GM23338 (cell line): ENCODE data around the gene RPH3AL. TPM values are rescaled to one million over a fixed set of nuclear protein-coding genes. Genes with fewer than 3 reads are reported as not detected.

Experiments
- ATAC-seq: fragments of 200-7000 bp; cut with Tn5 transposase; 3 replicates; pipeline ENCODE4 v1.9.1; 2020
- DNase-seq: peaks from one replicate; pipeline ENCODE4 v3.0.0-alpha.2; 2015; ENCODE audit warnings: low spot score
- H2AFZ ChIP-seq: fragments of 200-600 bp; sonication (generic); 2 replicates; pipeline ENCODE4 v1.8.0; 2016; ENCODE audit warnings: antibody characterized with exemption, mild to moderate bottlenecking, moderate library complexity
- H3F3A ChIP-seq: fragments of 200-600 bp; sonication (generic); replicated peaks from 2 replicates; pipeline ENCODE4 v1.8.0; 2017; ENCODE audit warnings: antibody characterized with exemption, mixed run types, low read depth
- H3K27ac ChIP-seq: fragments of 200-600 bp; sonication (generic); 2 replicates; pipeline ENCODE4 v1.6.1; 2016; ENCODE audit warnings: low read depth
- H3K27me3 ChIP-seq: fragments of 200-600 bp; sonication (generic); 2 replicates; pipeline ENCODE4 v1.8.0; 2016; ENCODE audit warnings: mild to moderate bottlenecking, mixed run types, moderate library complexity; ENCODE audit not compliant: insufficient read depth
- H3K36me3 ChIP-seq: fragments of 200-600 bp; sonication (generic); 2 replicates; pipeline ENCODE4 v1.8.0; 2016; ENCODE audit warnings: mild to moderate bottlenecking; ENCODE audit not compliant: insufficient read depth
- H3K4me1 ChIP-seq: fragments of 200-600 bp; sonication (generic); 2 replicates; pipeline ENCODE4 v1.8.0; 2016; ENCODE audit warnings: mild to moderate bottlenecking, moderate library complexity; ENCODE audit not compliant: insufficient read depth
- H3K4me2 ChIP-seq: fragments of 200-600 bp; sonication (generic); 2 replicates; pipeline ENCODE4 v1.7.1; 2017; ENCODE audit warnings: mixed run types
- H3K4me3 ChIP-seq: fragments of 200-600 bp; sonication (generic); 2 replicates; pipeline ENCODE4 v1.6.1; 2016; ENCODE audit warnings: mixed run types
- H3K79me2 ChIP-seq: fragments of 200-600 bp; sonication (generic); replicated peaks from 2 replicates; pipeline ENCODE4 v1.8.0; 2017; ENCODE audit warnings: mild to moderate bottlenecking; ENCODE audit not compliant: insufficient read depth
- H3K9me2 ChIP-seq: fragments of 200-600 bp; sonication (generic); 2 replicates; pipeline ENCODE4 v1.8.0; 2017; ENCODE audit not compliant: insufficient read depth
- H4K20me1 ChIP-seq: fragments of 200-600 bp; sonication (generic); replicated peaks from 2 replicates; pipeline ENCODE4 v1.8.0; 2017; ENCODE audit warnings: mild to moderate bottlenecking; ENCODE audit not compliant: insufficient read depth
- H3K27ac Mint-ChIP-seq: 2 replicates; pipeline ENCODE4 v1.8.0; 2020; ENCODE audit warnings: inconsistent platforms, mild to moderate bottlenecking, moderate library complexity, mixed read lengths
- H3K27me3 Mint-ChIP-seq: 3 replicates; pipeline ENCODE4 v1.8.0; 2022; ENCODE audit warnings: low read depth, mild to moderate bottlenecking, moderate library complexity, mixed read lengths, inconsistent platforms; ENCODE audit not compliant: insufficient read depth, poor library complexity
- H3K36me3 Mint-ChIP-seq: 3 replicates; pipeline ENCODE4 v1.8.0; 2021; ENCODE audit warnings: low read depth, mild to moderate bottlenecking, inconsistent platforms, moderate library complexity, mixed read lengths
- H3K4me1 Mint-ChIP-seq: 3 replicates; pipeline ENCODE4 v1.8.0; 2020; ENCODE audit warnings: mild to moderate bottlenecking, inconsistent platforms, mixed read lengths
- H3K4me3 Mint-ChIP-seq: 3 replicates; pipeline ENCODE4 v1.8.0; 2021; ENCODE audit warnings: moderate library complexity, mild to moderate bottlenecking, inconsistent platforms, mixed read lengths
- H3K9me3 Mint-ChIP-seq: 3 replicates; pipeline ENCODE4 v1.8.0; 2020; ENCODE audit warnings: moderate library complexity, mild to moderate bottlenecking, inconsistent platforms, mixed read lengths
- CTCF ChIP-seq, 2 experiments: fragments of 200-600 bp in 1 of 2; sonication (generic) in 1 of 2; conservative IDR thresholded peaks; 2 replicates each; pipeline versions ENCODE4 v1.5.1 to v1.6.1; 2016 to 2017; ENCODE audit warnings: antibody characterized with exemption in 2 of 2, low read depth in 2 of 2, mild to moderate bottlenecking in 2 of 2, moderate library complexity in 1 of 2
- ETS1 ChIP-seq: IDR thresholded peaks from 2 replicates; pipeline ENCODE4 v1.6.1; 2016; ENCODE audit warnings: antibody characterized with exemption
- EZH2 ChIP-seq: fragments of 200-600 bp; sonication (generic); IDR thresholded peaks from one replicate; pipeline ENCODE4 v1.8.0; 2017; ENCODE audit warnings: antibody characterized with exemption, mild to moderate bottlenecking, low read depth; ENCODE audit not compliant: unreplicated experiment
- EZH2phosphoT487 ChIP-seq: fragments of 200-600 bp; sonication (generic); IDR thresholded peaks from one replicate; pipeline ENCODE4 v1.8.1; 2018; ENCODE audit warnings: antibody characterized with exemption; ENCODE audit not compliant: unreplicated experiment
- JUNB ChIP-seq: IDR thresholded peaks from one replicate; pipeline ENCODE4 v1.6.1; 2016; ENCODE audit warnings: antibody characterized with exemption; ENCODE audit not compliant: unreplicated experiment
- NANOG ChIP-seq: IDR thresholded peaks from 2 replicates; pipeline ENCODE4 v1.6.1; 2016; ENCODE audit warnings: antibody characterized with exemption, borderline replicate concordance
- POLR2AphosphoS5 ChIP-seq: IDR thresholded peaks from 2 replicates; pipeline ENCODE4 v1.6.1; 2016; ENCODE audit warnings: antibody characterized with exemption, low read depth
- REST ChIP-seq: IDR thresholded peaks from one replicate; pipeline ENCODE4 v1.6.1; 2018; ENCODE audit warnings: antibody characterized with exemption; ENCODE audit not compliant: unreplicated experiment
- STAT1 ChIP-seq: IDR thresholded peaks from one replicate; pipeline ENCODE4 v1.6.1; 2016; ENCODE audit warnings: antibody characterized with exemption; ENCODE audit not compliant: unreplicated experiment
- ZNF114 ChIP-seq: fragments of 250-450 bp; sonication (Bioruptor Pico); IDR thresholded peaks from 2 replicates; pipeline ENCODE4 v1.5.0; 2020; ENCODE audit warnings: mild to moderate bottlenecking, moderate library complexity
- ZNF331 ChIP-seq: fragments of 250-450 bp; sonication (Bioruptor Pico); IDR thresholded peaks from 2 replicates; pipeline ENCODE4 v1.5.0; 2020; ENCODE audit warnings: low read depth, mild to moderate bottlenecking, moderate library complexity
- ZNF462 ChIP-seq: fragments of 250-450 bp; sonication (Bioruptor Pico); IDR thresholded peaks from 2 replicates; pipeline ENCODE4 v1.5.0; 2020; ENCODE audit warnings: mild to moderate bottlenecking, moderate library complexity
- polyA plus RNA-seq: library from polyadenylated mRNA; unstranded; fragments of >200 nt; fragmentation: Nextera tagmentation; extraction: Ambion mirVana; gene quantifications from 2 replicates; pipeline ENCODE4 v1.2.1, GENCODE V29; 2016
- total RNA-seq: library from RNA; depleted of rRNA; stranded (reverse); fragments of >200 nt; shearing (Covaris generic); gene quantifications from 2 replicates; pipeline ENCODE4 v1.2.3, GENCODE V29; 2014

Gene RPH3AL
- total and polyA plus RNA-seq, 2 experiments from 2014 or later, result 2.7 to 6.3 TPM

- no peak overlapping the region for H3K4me3 ChIP-seq
- no peaks in the 10 kb centered on the region for H4K20me1 ChIP-seq
- no peaks in the 10 kb centered on the region; the same call in 1 of the 3 replicates for H3K36me3 Mint-ChIP-seq
- H3K27me3 Mint-ChIP-seq, result peaks cover 8% of the 10 kb centered on the region
- ATAC-seq (no peak), DNase-seq (no peak)
- TF ChIP-seq ZNF331 (CRISPR knock-in tag) (no peak), NANOG (no peak), ZNF462 (no peak), EZH2phosphoT487 (no peak), ETS1 (no peak), ZNF114 (CRISPR knock-in tag) (no peak), CTCF (conservative IDR thresholded peaks at IDR 0.05; ENCODE audit: low read depth in 2 of 2) (no peak), POLR2AphosphoS5 (no peak), REST (no peak), JUNB (no peak), EZH2 (no peak), STAT1 (no peak)
- H2AFZ ChIP-seq, result no peak overlapping the region
- H3K9me3 Mint-ChIP-seq, result peaks cover 10% of the 10 kb centered on the region
- no peak overlapping the region for H3K27ac ChIP-seq
- H3K36me3 ChIP-seq, result no peaks in the 10 kb centered on the region
- H3K4me1 Mint-ChIP-seq, result peaks cover 3% of the 10 kb centered on the region; the same call in 1 of the 3 replicates
- no peak overlapping the region for H3K4me3 Mint-ChIP-seq
- H3K9me2 ChIP-seq, result peaks cover 5% of the 10 kb centered on the region; the same call in 1 of the 2 replicates
- H3F3A ChIP-seq, result no peaks in the 10 kb centered on the region
- H3K27ac Mint-ChIP-seq, result no peak overlapping the region
- H3K79me2 ChIP-seq, result no peaks in the 10 kb centered on the region
- H3K4me2 ChIP-seq, result no peak overlapping the region
- H3K4me1 ChIP-seq, result no peaks in the 10 kb centered on the region
- no peaks in the 10 kb centered on the region for H3K27me3 ChIP-seq
Observed at GRCh38 chr17:279776-280175, 72.8 kb downstream of the RPH3AL start.
